GM04504 (cell line): ENCODE measurements around the gene CAVIN2.

Source experiments
- DNase-seq: peaks from one replicate; pipeline ENCODE4 v3.0.0-alpha.2; 2012; ENCODE audit warnings: low read depth

CAVIN2 gene

DNA sequence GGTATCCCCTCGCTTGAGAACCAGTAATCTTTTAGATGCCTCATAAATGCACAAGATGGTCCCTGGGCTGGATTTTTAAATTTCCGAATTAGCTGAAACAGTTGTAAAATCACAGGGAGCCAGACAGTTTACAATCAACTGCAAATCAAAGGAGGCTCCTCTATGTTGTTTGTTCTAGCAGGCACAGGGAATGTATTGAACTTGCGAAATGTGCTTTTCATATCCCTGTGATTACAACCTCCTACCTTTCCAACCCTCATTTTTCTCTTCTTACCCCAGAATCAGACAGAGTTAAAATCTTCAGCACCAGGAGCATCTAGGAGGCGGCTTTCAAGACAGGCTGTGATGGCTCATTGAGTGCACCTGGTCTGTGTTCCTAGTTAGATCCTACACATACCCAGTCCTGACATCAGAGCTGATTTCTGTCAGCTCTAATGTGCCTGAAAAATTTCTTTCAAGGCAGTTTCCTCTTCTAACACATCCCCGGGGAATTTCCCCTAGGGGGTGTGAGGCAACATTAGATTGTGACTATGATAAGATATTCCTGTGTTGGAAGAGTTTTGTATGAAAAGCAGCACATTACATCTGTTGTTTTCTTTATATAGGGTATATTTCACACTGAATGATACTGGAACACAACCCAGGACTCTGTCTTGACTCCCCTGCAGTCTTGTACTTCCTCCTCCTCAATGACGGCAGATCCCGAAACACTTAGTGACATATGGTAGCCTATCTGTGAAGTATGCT, 17.9 kb upstream of the CAVIN2 start:
- DNase-seq = no peak

GRCh38 chr2:191863988-191864387, 17.1 kb upstream of the CAVIN2 start:
- no peak for DNase-seq

DNA sequence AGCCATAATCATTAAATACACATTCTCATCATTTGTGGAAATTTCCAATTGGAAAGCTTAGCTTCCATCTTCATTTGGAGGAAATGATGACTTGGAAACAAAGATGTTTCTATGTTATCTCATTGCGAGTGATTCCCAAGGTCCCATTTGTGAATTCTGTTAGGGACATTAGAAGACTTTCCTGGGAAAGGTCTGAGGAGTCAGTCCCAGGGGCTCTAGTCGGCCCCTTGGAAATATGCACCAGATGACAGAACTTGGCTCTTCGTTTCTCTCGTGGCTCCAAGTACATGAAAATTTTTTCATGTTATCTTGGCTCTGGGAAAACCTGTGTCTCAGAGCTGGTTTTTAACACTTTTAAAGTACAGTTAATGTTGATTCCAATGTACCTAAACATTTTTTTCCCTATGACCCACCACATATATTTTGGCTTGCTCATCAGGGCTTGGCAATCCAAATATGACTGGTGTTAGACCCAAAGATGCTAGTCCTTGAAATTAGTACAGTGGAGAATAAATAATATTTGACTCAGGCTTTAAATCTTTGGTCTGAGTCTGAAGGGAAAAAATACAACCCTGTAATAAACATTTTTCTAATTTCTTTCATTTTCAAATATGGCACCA, 15.4 kb upstream of the CAVIN2 start:
- no peak for DNase-seq

DNA sequence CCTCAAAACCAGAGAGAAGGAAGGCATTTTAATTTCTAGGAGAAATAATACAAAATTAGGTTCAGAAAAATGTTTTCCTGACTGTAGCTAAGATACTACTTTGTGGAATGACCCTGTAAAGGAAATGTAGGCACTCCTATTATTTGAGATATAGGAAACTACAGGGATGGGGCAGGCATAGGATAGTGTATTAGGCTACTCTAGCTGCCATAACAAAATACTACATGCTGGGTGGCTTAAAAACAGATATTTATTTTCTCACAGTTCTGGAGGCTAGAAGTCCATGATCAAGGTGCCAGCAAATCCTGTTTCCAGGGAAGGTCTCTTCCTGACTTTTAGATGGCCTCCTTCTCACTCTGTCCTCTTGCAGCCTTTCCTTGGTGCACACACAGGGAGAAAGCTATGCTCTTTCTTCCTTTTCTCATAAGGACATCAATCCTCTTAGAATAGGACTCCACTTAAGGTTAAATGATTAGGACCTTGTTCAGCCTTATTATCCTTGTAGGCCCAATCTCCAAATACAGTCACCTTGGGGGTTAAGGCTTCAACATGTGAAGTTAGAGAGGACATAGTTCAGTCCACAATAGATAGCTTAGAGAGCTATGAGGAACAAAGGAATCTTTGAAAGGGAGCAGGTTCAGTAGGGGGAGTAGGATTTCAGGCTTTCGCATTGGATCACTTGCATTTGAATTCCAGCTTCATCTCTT, 14.0 kb upstream of the CAVIN2 start:
- no peak for DNase-seq

DNA sequence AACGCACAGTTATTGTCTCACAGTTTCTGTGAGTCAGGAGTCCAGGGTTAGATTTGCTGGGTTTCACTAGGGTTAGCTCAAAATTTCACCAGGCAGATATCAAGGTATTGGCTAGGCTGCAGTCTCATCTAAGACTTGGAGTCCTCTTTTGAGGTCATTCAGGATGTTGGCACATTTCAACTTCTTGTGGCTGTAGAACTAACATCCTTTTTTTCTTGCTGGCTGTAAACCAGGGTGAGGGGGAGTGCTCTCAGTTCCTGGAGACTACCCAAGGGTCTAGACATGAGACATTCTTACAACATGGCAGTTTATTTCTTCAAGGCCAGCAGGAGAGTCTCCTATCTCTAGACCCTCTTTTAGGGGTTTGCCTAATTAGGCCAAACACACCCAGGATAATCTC, 12.8 kb upstream of the CAVIN2 start:
- DNase-seq = no peak

DNA sequence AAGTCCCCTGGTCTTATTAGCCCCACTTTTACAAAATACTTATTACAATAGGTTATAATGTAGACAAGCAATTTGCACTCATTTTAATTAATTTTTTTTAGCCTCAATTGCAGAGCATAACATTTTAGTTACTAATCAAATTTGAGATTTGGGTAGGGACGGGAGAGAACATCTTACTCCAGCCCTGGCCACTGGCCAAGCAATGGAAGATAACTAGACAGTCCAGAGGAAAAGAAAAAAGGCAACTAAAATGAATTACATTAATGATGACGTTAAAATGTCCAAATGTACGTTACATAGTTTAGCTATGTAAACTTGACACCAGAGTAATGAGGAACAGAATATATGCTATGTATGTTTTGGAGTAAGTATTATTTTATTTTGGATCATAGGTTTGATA, 11.0 kb upstream of the CAVIN2 start:
- no peak for DNase-seq

DNA sequence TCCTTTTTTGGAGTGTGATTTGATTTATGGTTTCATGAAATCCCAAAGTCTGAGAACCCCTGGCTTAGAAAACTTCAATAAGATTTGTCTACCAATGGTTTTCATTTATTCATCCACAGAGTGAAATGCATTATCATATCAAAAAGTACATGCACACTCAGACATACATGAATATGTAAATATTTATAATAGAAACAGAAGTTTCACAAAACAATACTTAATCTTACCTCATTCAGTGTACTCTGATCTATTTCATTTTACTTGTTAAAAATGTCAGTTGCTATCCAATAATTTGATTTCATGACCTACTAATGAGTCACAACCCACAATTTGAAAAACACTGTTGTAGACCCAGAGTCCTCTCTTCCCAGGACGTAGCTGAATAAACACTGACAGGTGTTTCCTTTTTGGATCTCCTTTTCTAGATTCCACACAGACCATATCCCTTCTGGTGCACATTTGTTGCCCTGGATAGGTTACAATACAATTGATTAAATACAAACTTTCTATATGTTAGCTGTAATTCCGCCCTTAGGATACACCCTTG, 10.4 kb upstream of the CAVIN2 start:
- DNase-seq = no peak

DNA sequence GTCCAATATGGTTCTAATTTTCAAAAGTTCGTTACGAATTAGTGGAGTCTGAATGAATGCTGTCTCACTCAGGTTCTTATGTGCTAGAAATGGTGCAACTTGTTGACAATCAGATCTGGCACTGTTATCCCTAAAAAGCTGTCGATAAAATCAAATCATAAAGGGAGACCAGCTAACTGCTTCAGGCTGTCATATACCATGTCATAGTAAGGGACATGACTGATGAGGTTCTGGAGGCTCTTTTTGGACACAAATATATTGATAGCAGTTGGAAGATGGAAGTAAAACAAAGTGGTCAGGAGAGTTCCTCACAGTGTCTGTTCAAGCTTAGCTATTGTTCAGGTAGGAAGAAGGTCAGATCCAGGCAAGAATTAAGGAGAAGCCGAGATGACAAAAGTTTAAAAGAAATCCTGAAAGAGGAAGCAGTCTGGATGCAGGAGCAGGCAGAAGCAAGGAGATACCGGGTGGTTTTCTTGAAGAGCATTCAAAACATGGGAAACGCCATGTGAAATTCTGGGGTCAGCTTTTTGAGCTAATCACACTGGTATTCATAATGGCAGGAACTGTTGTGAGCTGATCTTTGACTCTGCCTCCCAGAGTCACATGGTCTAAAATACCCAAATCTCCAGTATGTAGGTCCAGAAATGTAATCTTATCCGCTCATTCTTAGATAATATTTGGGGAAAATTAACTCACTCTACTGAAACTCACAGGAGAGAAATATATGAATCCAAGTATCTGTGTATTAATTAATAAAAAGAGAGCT, 9.4 kb upstream of the CAVIN2 start:
- DNase-seq = no peak

GRCh38 chr2:191855382-191855781, 8.5 kb upstream of the CAVIN2 start:
- no peak for DNase-seq

GRCh38 chr2:191854382-191855372, 7.8 kb upstream of the CAVIN2 start:
- DNase-seq = no peak

- DNase-seq = no peak
Measured at GRCh38 chr2:191853843-191854242, 7.0 kb upstream of the CAVIN2 start.

GRCh38 chr2:191851158-191851557, 4.3 kb upstream of the CAVIN2 start:
- DNase-seq = no peak

DNA sequence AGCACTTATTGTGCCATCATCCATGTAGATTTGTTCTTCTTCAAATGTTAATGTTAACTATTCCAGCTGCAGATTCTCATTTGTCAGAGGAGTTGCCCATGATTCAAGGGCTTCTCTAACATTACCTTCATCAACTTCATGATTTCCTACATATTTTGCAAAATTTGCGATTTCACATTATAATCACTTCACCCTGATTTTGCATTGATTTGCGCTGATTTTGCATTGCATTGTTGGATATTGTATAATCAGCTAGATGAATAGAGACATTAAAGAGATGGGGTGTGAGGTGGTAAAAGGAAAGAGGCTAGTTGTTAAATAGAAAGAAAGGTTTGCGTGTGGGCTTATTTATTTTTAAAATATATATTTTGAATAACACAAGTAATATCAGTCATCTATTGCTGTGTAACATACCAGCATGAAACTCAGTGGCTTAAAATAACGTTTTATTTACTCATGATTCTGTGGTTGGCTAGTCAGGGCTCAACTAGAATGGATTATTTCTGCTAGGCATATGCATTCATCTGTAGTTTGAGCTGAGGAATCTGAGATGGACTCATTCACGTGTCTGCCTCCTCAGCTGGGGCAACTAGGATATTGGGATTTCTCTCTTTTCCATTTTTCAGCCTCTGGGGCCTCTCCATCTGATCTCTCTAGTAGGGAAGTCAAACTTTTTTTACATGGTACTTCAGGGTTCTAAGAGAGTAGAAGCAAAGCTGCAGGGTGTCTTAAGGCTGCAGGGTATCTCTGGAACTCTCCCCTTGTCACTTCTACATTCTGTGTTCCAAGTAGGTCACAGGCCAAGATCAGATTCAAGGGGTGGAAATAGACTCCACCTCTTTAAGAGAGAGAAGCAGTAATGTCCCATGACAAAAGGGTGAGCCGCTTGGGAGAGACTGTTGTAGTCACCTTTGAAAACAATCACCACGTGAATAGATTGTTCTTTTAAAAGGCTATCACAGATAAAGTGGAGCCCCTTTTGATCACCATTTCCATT, 2.2 kb upstream of the CAVIN2 start:
- no peak for DNase-seq

DNA sequence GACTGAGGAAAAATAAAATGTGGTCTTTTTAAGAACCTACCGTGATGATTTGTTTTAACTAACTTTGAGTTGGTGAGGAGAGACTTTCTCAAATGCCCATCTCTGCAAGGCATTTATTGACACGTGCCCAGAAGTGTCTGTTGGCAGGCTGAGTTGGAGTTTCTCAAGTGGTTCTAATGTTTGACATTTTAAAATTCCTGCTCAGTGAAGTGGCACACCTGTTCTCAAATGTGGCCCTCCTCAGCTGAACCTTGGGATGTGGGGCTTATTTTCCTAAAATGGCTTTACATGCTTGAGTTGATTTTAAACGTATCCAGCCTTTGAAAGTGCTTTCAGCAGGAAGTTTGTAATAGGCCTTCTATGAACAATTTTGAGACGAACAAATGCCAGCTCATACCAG, 876 bp upstream of the CAVIN2 start:
- no peak for DNase-seq

DNA sequence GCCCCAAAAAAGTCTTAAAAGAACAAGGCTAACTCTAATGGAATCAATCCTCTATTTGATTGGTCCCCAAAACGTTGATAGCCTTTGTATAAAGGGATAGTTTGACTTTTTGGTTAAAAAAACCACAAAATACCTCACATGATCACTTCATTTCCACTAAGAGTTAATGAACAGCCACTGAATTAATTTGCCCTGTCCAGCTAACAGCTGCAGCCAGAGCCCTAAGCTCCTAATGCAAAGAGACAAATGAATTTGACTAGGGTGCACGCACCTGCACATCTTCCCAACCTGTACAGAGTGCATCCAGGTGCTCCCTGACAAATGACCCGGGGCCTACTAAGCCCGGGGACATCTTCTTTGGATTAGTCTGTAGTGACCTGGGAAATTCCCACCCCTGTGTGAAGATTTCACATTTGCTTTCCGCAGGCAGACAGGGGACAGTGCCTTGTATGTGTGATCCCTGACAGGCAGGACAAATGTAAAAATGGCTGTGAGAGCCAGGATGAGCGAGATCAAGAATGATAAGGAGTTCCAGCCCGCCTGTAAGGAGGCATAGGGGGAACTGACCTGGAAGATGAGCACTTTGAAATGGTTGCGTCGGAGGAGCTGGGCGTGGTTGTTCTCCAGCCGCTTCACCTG, 893 bp downstream of the CAVIN2 start:
- no peak for DNase-seq

DNA sequence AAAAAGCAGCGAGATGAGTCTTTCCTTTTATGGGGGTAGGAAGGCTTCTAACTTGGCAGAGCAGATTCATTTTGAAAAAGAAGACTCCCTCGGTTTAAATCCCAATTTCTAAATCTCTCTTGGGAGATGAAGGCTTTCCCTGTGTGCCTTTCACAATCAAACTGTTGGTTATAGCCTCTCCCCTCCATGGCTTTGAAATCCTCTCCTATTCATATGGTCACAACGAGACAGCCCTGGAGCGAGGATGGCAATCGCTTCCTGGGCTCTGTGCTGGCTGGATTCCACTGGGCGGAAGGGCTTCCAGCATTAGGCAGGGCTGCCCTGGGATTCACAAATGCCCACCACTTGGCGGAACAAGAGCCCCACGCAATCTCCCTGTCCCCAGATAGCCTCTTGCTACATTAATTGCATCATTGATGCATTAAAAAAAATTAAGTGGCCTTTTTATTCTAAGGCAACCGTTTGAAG, 1.6 kb downstream of the CAVIN2 start:
- no peak for DNase-seq

GRCh38 chr2:191844706-191845105, 2.2 kb downstream of the CAVIN2 start:
- no peak for DNase-seq

GRCh38 chr2:191840921-191841320, 6.0 kb downstream of the CAVIN2 start:
- no peak for DNase-seq
